Transverse colon (tissue), 4 donors: ENCODE measurements around the gene LTV1. TPM values are rescaled to one million over a fixed set of nuclear protein-coding genes. Genes with fewer than 3 reads are reported as not detected.

Experiments used
- DNase-seq: peaks from one replicate; pipeline ENCODE4 v3.0.0-alpha.2; 2019
- H3K27ac ChIP-seq, 4 donors: fragments of 200-600 bp; sonication (generic); 2 replicates each; pipeline ENCODE4 v1.5.1; 2016 to 2018; ENCODE audit warnings: inconsistent platforms in 4 of 4
- H3K27me3 ChIP-seq: fragments of 200-600 bp; sonication (generic); 2 replicates; pipeline ENCODE4 v1.5.1; 2017; ENCODE audit warnings: inconsistent platforms
- H3K36me3 ChIP-seq, 4 donors: fragments of 200-600 bp; sonication (generic); 2 replicates each; pipeline ENCODE4 v1.5.1; 2017 to 2019; ENCODE audit warnings: inconsistent platforms in 4 of 4
- H3K4me1 ChIP-seq, 4 donors: fragments of 200-600 bp; sonication (generic); 2 replicates each; pipeline ENCODE4 v1.5.1; 2017 to 2020; ENCODE audit warnings: inconsistent platforms in 4 of 4
- H3K4me3 ChIP-seq, 4 donors: fragments of 200-600 bp; sonication (generic); 1 replicate in 1 of 4; 2 replicates in 3 of 4; pipeline versions ENCODE4 v1.5.1 to v1.6.1; 2017 to 2019; ENCODE audit warnings: inconsistent platforms in 4 of 4
- H3K9me3 ChIP-seq, 2 donors: fragments of 200-600 bp; sonication (generic); 2 replicates each; pipeline ENCODE4 v1.5.1; 2017 to 2019; ENCODE audit warnings: inconsistent platforms in 2 of 2
- EP300 ChIP-seq: sonication (generic); formaldehyde crosslinking; IDR thresholded peaks from one replicate; pipeline ENCODE4 v1.6.1; 2017; ENCODE audit warnings: antibody characterized with exemption, low read depth
- POLR2A ChIP-seq: fragments of 450-650 bp; IDR thresholded peaks from one replicate; pipeline ENCODE4 v1.6.1; 2016; ENCODE audit warnings: antibody characterized with exemption, mild to moderate bottlenecking, moderate library complexity
- POLR2AphosphoS5 ChIP-seq, 3 donors: sonication (generic); formaldehyde crosslinking; IDR thresholded peaks; one replicate each; pipeline ENCODE4 v1.6.1; 2016; ENCODE audit warnings: antibody characterized with exemption in 3 of 3
- WGBS, 2 donors: methylation state at CpG; one replicate each; pipeline ENCODE4 v1.1.5; 2018; ENCODE audit warnings: low coverage in 1 of 2; 5-methylcytosine and 5-hydroxymethylcytosine counted together
- in situ Hi-C, 4 donors: fragments of 200-750 bp; cut with MboI; loops; one replicate each; pipeline versions ENCODE4 v1.15.0 to v1.15.1; 2017; ENCODE audit warnings: low sequenced_read_pairs in 3 of 4, low pct_ligation_motif_present in 1 of 4, low pct_unique_long_range_greater_than_20kb in 1 of 4
- intact Hi-C: fragments of 100-400 bp; cut with DNase I; formaldehyde crosslinking; loops from one replicate; pipeline ENCODE4 v1.15.1; 2023; ENCODE audit warnings: low total_unique reads
- total RNA-seq, 4 donors: library from RNA; depleted of rRNA; stranded (reverse); fragments of >200 nt; gene quantifications; one replicate each; pipeline ENCODE4 v1.1.0, GENCODE V29; 2016
- TF ChIP-seq, protein P1 (sequence below), 5 experiments: fragments of 200-600 bp in 3 of 5; fragments of 450-650 bp in 2 of 5; sonication (generic) in 3 of 5; IDR thresholded peaks; 1 replicate in 2 of 5; 2 replicates in 3 of 5; pipeline ENCODE4 v1.5.1; 2016 to 2017; ENCODE audit warnings: antibody characterized with exemption in 5 of 5, inconsistent platforms in 3 of 5, mild to moderate bottlenecking in 2 of 5, moderate library complexity in 1 of 5

LTV1 gene
- total RNA-seq, 4 donors from 2014 or later = 0.80 to 13.2 (median 4.1) TPM

DNA sequence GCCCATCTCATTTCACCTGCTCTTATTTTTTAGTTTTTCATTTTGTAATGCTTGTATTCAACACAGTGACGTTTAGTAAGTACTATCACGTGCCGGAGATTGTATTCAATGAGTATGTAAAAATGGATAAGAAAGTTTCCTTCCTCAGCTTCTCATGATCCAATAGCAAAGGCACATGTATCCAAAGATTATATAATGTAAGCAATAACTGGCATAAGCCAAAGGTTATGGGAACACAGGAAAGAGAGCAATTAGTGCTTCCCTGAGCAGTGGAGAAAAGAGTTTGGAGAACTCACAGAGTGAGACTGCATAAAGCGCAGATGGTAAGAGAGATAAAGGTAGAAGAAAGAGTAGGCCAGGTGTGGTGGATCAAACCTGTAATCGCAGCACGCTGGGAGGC lies 21.8 kb upstream of the LTV1 start:
- in situ Hi-C loops (loop anchor here in 1 of 4 donors (25.0 kb wide), 1 partner anchor 234 kb away; no protein-coding TSS in a partner anchor), intact Hi-C loops (no loop called here)
- Histone ChIP-seq H3K4me1 (no peaks in the 10 kb centered on the region), H3K36me3 (peaks cover 0 to 3% (median 0%) of the 10 kb centered on the region in 4 donors), H3K27ac (no peak overlapping the region), H3K4me3 (no peak overlapping the region), H3K9me3 (no peaks in the 10 kb centered on the region), H3K27me3 (no peaks in the 10 kb centered on the region)
- 90 to 97% methylated on average over 6 of the region's 6 CpGs for WGBS, 2 donors
- no peak for DNase-seq
- TF ChIP-seq EP300 (no peak), POLR2A (no peak), POLR2AphosphoS5 (IDR thresholded peaks at IDR 0.05) (no peak)
- TF ChIP-seq, protein P1, sequence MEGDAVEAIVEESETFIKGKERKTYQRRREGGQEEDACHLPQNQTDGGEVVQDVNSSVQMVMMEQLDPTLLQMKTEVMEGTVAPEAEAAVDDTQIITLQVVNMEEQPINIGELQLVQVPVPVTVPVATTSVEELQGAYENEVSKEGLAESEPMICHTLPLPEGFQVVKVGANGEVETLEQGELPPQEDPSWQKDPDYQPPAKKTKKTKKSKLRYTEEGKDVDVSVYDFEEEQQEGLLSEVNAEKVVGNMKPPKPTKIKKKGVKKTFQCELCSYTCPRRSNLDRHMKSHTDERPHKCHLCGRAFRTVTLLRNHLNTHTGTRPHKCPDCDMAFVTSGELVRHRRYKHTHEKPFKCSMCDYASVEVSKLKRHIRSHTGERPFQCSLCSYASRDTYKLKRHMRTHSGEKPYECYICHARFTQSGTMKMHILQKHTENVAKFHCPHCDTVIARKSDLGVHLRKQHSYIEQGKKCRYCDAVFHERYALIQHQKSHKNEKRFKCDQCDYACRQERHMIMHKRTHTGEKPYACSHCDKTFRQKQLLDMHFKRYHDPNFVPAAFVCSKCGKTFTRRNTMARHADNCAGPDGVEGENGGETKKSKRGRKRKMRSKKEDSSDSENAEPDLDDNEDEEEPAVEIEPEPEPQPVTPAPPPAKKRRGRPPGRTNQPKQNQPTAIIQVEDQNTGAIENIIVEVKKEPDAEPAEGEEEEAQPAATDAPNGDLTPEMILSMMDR (IDR thresholded peaks at IDR 0.05) = no peak

DNA sequence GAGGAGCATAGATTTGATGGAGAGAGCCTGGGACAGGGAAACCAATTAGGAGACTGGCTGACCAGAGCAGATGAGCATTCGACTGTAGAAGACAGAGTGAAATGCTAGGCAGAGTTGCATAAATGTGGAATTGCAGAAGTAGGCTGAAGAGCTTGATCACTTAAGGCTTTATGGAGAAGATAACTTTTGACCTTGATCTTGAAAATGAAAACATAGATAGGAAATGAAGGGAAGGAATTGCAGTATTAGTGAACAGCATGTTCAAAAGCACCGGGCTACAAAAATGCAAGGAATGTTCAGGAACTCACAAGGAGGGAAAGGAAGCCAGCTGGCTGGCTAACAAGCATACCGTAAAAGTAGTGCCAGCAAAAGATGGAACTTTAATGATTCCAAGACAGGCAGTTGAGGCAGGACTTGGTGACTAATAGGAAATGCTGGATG lies 20.5 kb upstream of the LTV1 start:
- WGBS, 2 donors = 74 to 78% methylated on average over 3 of the region's 3 CpGs
- H3K27ac ChIP-seq = no peak overlapping the region

DNA sequence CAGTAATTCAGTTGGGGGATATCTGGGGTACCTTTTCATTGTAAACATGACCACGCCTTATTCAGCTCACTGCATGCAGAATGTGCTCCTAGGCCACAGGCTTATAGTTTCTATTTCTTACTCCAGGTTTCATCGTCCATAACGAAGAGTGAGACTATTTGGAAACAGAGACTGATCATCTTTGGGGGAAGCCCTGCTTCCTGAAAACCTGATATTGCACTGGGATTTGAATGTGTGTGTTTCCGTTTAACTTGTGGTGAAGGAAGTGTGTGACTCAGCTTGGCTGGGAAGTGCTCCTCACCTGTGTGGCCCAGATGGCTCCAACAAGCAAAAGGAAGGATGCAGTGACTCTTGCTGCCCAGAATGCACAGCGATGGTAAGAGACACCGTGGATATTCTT lies 19.6 kb upstream of the LTV1 start:
- 80 to 86% methylated on average over 6 of the region's 6 CpGs for WGBS, 2 donors
- no peak overlapping the region for H3K4me3 ChIP-seq
- in situ Hi-C loops = loop anchor here in 1 of 4 donors (25.0 kb wide), 1 partner anchor 236 kb away; no protein-coding TSS in a partner anchor

More for the DNA sequence above, 20.5 kb upstream of the LTV1 start:
- in situ Hi-C loops (loop anchor here in 1 of 4 donors (25.0 kb wide), 1 partner anchor 235 kb away; no protein-coding TSS in a partner anchor), intact Hi-C loops (no loop called here)
- DNase-seq = no peak
- H3K36me3 ChIP-seq = peaks cover 0 to 3% (median 0%) of the 10 kb centered on the region in 4 donors
- TF ChIP-seq POLR2A (no peak), EP300 (no peak), POLR2AphosphoS5 (IDR thresholded peaks at IDR 0.05) (no peak)
- TF ChIP-seq, protein P1 (IDR thresholded peaks at IDR 0.05) = no peak
- H3K4me3 ChIP-seq = no peak overlapping the region
- no peaks in the 10 kb centered on the region for H3K9me3 ChIP-seq
- H3K4me1 ChIP-seq = no peaks in the 10 kb centered on the region
- H3K27me3 ChIP-seq = no peaks in the 10 kb centered on the region

DNA sequence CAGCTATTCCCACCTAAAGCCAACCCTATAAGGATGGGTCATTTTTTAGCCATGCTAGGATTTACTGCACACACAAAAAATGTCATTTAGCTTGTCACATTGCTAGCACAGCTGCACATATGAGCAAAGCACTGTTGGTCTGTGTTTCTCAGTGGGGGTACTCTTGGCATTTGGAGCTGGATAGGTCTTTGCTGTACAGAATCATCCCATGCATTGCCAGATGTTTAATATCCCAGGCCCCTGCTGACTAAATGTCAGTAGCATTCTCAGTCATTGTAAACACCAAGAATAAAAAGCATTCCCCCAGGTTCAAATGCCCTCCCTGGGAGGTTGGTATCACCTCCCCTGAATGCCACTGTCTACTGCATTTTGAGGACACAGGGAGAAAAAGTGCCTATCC lies 14.6 kb upstream of the LTV1 start:
- no peaks in the 10 kb centered on the region for H3K27me3 ChIP-seq
- H3K27ac ChIP-seq = no peak overlapping the region
- no peaks in the 10 kb centered on the region for H3K9me3 ChIP-seq
- DNase-seq = no peak
- in situ Hi-C loops (no loop called here), intact Hi-C loops (no loop called here)
- peaks cover 0 to 3% (median 0%) of the 10 kb centered on the region in 4 donors for H3K36me3 ChIP-seq
- H3K4me1 ChIP-seq = no peaks in the 10 kb centered on the region
- H3K4me3 ChIP-seq = no peak overlapping the region
- TF ChIP-seq, protein P1 (IDR thresholded peaks at IDR 0.05) = no peak
- TF ChIP-seq POLR2A = no peak
- TF ChIP-seq EP300 = no peak
- TF ChIP-seq POLR2AphosphoS5 (IDR thresholded peaks at IDR 0.05) = no peak

More for the DNA sequence above, 19.6 kb upstream of the LTV1 start:
- intact Hi-C loops = no loop called here
- Histone ChIP-seq H3K36me3 (peaks cover 0 to 3% (median 0%) of the 10 kb centered on the region in 4 donors), H3K9me3 (no peaks in the 10 kb centered on the region), H3K27me3 (no peaks in the 10 kb centered on the region), H3K4me1 (no peaks in the 10 kb centered on the region), H3K27ac (no peak overlapping the region)
- TF ChIP-seq POLR2A (no peak), EP300 (no peak), POLR2AphosphoS5 (IDR thresholded peaks at IDR 0.05) (no peak)
- TF ChIP-seq, protein P1 (IDR thresholded peaks at IDR 0.05) = no peak
- DNase-seq = no peak
